ENCODE measurements around the gene TSC22D1.
"Not testable (repeated sequence)": the region's sequence is repeated elsewhere in the genome, so short reads cannot be mapped to it uniquely, and the experiment has no call there.

Gene TSC22D1

GRCh38 chr13:44506251-44506650 lies 69.9 kb downstream of the TSC22D1 start:
- no peak for DNase-seq (ENCODE audit: low spot score)

GRCh38 chr13:44504116-44504515 lies 72.0 kb downstream of the TSC22D1 start:
- no peak for DNase-seq (ENCODE audit: low spot score)

GRCh38 chr13:44498969-44499368 lies 77.2 kb downstream of the TSC22D1 start:
- DNase-seq (ENCODE audit: low spot score): no peak

GRCh38 chr13:44498502-44498901 lies 77.6 kb downstream of the TSC22D1 start:
- no peak for DNase-seq (ENCODE audit: low spot score)

GRCh38 chr13:44497801-44498200 lies 78.3 kb downstream of the TSC22D1 start:
- no peak for DNase-seq (ENCODE audit: low spot score)

- no peak for DNase-seq (ENCODE audit: low spot score)
Measured at GRCh38 chr13:44493213-44493812, 82.8 kb downstream of the TSC22D1 start.

GRCh38 chr13:44489751-44490150 lies 86.4 kb downstream of the TSC22D1 start:
- DNase-seq (ENCODE audit: low spot score): no peak

GRCh38 chr13:44487989-44488388 lies 88.1 kb downstream of the TSC22D1 start:
- no peak for DNase-seq (ENCODE audit: low spot score)

GRCh38 chr13:44484562-44485138 lies 91.5 kb downstream of the TSC22D1 start:
- DNase-seq (ENCODE audit: low spot score): no peak

- DNase-seq (ENCODE audit: low spot score): no peak
Measured at GRCh38 chr13:44474122-44474910, 101.8 kb downstream of the TSC22D1 start.

- DNase-seq (ENCODE audit: low spot score): no peak
Measured at GRCh38 chr13:44471686-44472085, 104.4 kb downstream of the TSC22D1 start.

- DNase-seq (ENCODE audit: low spot score): peak; percentile 18
Measured at GRCh38 chr13:44470638-44471562, 105.2 kb downstream of the TSC22D1 start.

- no peak for DNase-seq (ENCODE audit: low spot score)
Measured at GRCh38 chr13:44468874-44469273, 107.3 kb downstream of the TSC22D1 start.

- DNase-seq (ENCODE audit: low spot score): no peak
Measured at GRCh38 chr13:44465318-44465717, 110.8 kb downstream of the TSC22D1 start.

GRCh38 chr13:44464471-44464870 lies 111.7 kb downstream of the TSC22D1 start:
- DNase-seq (ENCODE audit: low spot score): no peak

- DNase-seq (ENCODE audit: low spot score): no peak
Measured at GRCh38 chr13:44463759-44464158, 112.4 kb downstream of the TSC22D1 start.

- DNase-seq (ENCODE audit: low spot score): no peak
Measured at GRCh38 chr13:44459674-44460073, 116.5 kb downstream of the TSC22D1 start.

GRCh38 chr13:44458313-44458975 lies 117.7 kb downstream of the TSC22D1 start:
- DNase-seq (ENCODE audit: low spot score): no peak

GRCh38 chr13:44456212-44456611 lies 119.9 kb downstream of the TSC22D1 start:
- not testable (repeated sequence) for DNase-seq (ENCODE audit: low spot score)

- no peak for DNase-seq (ENCODE audit: low spot score)
Measured at GRCh38 chr13:44455769-44456168, 120.4 kb downstream of the TSC22D1 start.

- DNase-seq (ENCODE audit: low spot score): no peak
Measured at GRCh38 chr13:44453881-44454280, 122.2 kb downstream of the TSC22D1 start.

GRCh38 chr13:44453069-44453468 lies 123.1 kb downstream of the TSC22D1 start:
- DNase-seq (ENCODE audit: low spot score): no peak
